Stimulated activated CD8-positive, alpha-beta memory T cell treated with anti-CD3 and anti-CD28 coated beads, Interleukin-12 subunit alpha, Interleukin-12 subunit beta, amount 100 ng/mL, for 1 hour (primary cell): ENCODE measurements around the gene CDK14.

ENCODE experiments used
- DNase-seq: peaks from one replicate; pipeline ENCODE4 v3.0.0-alpha.2; 2020; ENCODE audit warnings: low read depth

CDK14 gene

DNA sequence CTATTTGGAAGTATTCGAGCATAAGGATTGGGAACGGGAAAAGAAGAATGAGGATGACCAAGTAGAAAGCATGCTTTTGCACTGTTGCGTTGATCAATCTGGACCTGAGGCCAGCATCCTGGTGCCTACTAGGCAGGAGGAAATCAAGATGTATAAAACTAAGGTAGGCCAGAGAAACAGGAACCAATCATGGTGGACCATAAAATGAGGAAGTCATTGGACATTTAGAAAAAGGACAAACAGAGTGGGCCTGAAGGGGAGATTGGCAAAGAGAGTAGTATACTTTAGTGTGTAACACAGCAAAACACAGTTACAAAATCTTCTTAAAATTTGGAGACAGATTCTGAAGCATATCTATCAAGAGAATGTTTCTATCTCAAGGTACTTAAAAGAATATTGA is 497.1 kb downstream of the CDK14 start:
- DNase-seq, result no peak

DNA sequence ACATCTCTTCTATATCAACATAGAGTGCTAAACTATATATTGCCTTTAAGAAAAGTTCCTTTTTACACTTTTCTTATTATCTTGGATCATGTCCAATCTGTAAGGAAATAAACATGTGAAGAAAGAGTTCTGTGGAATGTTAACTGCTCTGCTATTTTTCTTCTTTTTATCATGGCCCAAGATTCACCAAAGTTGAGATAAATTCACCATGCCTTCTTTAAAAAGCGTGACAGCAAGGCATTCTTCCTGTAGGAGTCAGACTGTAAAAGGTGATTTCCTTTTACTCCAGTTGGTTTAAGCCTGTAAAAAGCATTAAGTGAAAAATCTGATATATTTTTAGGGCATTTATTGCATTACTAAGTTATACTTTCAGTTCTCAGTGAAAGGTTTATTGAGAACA is 502.4 kb downstream of the CDK14 start:
- no peak for DNase-seq

DNA sequence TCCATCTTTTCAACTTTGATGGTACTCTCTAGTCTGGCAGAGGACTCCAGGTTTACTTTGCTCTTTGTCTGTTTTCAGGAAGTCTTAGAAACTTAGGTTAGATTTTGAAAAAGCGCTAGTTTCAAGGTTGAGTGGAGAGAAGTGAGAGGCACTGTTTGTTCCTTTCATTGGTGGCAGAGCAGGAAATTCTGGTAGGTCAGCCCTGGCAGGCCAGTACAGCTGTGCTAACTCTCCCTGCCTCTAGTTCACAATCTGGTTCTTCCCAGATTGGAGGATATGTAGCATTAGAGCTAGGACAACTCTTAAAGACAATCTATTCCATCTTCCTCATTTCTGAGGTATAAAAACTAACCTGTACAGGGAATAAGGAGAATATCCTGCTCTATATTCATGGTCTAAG is 507.2 kb downstream of the CDK14 start:
- no peak for DNase-seq

DNA sequence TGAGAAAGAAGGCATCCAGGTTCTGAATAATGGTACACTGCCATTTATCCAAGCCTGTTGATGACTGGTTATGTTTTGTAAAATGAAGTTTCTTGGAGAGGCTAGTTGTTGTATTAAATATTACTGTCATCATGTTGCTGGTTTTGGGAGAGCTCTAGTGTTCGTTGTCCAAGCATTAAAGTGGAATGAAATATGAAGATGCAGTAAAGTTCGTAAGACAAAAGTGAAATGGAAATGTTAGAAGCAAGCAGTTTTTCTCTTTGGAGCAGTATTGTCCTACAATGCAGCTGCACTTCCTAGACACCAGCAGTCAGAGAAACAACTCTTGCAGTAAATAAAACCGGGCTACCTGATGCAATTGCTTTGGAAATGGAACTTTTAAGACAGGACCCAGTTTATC is 511.3 kb downstream of the CDK14 start:
- DNase-seq, result no peak

DNA sequence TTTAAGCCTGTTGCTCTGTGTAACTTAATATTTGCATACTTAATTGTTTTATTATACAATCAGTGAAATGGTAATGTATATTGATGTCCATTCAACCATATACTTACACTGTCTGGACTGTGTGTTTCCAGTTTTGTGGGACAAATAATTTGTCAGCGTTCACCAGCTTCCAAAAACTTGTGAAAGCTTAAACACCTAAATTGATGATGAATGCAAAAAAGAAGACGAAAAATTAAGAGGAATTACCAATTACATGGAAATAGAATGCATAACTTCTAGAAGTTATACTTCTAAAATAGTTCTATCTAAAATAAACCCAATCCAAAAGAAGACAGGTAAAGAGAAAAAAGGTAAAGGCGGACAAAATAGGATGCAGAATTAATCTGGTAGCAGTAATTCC is 513.1 kb downstream of the CDK14 start:
- no peak for DNase-seq

DNA sequence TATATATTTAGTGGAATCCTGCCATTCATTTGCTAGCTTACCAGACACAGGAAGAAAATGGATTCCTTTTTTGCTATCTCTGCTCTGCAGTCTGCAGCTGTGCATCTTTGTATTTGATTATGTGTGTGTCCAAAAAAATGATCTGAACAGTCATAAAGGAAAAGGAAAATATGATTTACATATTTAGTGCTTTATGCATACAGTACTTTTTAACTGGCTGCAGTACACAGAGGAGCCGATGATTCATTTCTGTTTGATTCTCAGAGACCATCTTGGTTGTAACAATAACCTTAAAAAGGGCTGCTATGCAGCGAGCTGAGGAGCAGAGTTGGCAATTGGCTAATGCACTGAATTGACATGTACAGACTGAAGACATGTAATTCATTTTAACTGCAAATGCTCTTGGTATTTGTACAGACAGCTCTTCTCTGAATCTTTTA is 516.8 kb downstream of the CDK14 start:
- no peak for DNase-seq

DNA sequence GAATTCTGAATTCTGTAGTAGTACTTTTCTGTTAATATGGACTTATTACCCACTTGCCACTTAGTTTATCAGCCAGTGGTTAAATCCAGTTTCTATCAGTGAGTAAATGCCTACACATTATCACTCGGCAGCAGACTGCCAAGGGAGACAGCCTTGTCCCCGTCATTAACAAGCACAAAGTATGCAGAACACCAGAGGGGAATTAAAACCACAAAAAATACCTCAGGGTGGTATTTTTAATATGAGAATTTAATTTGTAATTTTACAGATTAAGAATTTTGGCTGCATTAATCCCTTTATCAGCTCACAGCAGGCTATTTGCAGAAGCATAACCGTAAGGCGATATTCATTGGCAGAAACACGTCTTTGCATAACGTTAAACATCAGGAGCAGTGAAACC is 518.1 kb downstream of the CDK14 start:
- no peak for DNase-seq

DNA sequence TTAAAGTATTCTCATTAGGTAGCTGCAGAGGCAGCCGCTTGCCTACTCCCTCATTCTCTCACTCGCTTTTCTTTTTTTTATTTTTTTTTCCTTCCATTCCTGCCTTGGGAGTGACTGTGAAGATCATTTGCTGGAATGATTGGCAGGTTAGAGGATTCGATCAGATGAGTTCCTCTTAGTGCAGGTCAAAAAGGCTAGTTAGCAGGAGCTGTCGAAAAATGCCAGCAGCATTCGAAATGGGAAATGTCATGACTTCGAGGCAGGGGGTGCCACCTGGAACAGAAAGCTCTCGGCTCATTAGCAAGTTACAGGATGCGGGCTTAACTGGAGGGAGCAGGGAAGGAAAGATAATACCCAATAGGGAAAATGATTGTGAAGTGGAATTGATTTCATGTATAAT is 530.6 kb downstream of the CDK14 start:
- no peak for DNase-seq

DNA sequence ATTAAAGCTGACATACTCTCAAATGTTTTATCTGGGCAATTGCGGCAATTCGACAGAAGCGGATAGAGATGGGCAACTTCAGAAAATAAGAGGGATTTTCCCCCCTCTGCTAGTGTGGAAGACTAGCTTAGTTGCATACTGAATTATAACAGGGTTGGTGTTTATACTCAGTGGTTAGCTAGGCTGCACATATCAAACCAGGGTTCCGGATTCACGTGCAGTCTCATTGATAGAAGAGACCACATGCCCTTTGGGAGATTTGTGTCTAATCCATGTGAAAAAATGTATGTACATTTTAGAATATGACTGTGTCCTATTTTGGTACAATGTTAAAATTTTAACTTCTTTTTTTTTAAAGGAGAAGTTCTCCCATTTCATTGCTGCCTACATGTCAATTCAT is 531.2 kb downstream of the CDK14 start:
- no peak for DNase-seq

DNA sequence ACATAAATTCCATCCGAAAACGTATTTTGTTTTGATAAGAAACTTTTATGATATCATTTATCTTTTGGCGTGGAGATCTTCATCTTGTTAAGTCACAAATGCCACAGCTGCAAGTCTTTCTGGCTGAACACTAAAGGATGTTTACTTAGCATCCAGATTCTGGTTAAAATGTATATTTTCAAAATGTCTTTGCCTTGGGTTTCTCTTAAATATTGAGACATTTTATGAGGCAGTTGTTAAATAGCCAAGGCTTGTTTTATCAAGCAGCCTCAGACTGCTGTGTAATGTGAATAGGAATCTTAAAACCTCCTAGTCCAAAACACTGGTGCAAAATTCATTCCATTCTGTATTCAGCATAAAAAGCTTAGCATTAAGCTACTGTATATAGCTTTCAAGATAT is 531.8 kb downstream of the CDK14 start:
- no peak for DNase-seq

DNA sequence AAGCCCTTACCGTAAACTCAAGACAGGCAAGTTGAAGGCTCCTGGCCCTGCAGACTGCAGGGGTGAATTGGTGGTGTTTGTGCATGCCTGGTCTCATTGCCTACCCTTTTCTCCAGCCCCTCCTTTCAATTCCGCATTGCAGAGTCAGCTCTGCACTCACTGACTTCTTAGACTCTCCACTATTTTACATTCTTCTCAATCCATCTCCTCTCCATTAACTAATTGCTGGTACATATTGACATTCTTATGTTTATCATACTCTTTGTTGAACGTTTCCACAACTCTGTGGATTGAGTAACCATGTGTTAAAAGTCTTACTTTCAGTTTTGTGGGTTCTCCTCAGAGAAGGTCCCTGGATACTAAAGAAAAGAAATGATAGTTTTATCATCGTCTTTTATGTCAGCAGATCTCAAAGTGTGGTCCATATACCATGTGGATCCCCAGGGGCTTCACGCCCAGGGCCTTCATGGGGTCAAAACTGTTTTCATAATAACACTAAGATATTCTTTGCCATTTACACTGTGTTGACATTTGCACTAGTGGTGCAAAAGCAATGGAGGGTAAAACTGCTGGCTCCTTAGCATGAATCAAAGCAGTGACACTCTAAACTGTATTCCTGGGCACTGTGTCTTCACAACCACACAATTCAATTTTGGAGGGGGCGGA is 532.7 kb downstream of the CDK14 start:
- no peak for DNase-seq

DNA sequence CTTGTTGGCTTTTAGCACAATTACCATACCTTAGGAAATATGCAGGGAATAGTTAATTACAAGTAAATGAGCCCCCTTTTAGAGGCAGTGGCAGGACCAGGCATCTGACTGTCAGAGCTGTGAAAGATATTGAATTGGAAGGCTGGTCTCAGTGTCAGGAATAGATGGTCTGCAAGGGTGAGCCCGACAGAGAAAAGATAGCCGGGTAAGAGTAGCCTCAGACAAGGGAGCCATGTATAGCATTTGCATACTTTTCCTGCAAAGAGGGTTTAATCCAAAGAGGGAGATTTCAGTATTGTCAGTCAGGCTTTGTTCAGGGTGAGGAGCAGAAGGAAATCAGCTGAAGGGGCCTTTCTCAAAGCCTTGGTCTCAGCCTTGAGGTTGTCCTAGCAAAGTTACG is 539.2 kb downstream of the CDK14 start:
- DNase-seq, result no peak

DNA sequence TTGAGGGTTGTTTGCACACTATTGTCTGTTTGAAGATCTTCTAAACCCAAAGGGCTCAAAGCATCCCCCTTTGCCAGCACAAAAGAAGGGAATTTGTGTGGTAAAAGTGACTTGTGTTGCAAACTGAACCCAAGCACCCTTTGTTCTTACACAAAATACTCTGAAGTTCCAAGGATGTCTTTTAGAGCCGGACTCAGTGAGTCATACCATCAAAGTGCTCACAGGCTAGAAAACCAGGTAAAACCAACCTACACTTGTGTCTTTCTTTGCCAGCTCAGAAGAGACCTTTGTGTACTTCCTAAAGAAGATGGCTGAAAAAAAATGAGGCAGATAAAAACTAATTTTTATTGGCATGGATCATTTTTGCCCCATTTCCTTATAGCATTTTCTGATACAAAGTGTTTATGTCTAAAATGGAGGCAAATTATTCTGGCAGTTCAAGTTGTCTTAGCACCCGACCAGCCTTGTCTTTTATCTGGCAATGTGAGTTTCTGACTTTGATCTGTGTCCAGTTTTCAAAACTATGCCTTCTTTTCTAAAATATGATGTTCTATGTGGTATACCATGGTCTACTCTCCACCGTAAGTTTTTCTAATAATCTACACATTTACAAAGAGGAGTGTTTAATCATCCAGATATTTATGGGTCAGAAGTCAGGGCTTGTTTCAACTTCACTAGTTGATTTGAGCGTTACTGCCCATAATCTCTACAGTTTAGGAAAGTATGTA is 539.7 kb downstream of the CDK14 start:
- DNase-seq, result no peak

DNA sequence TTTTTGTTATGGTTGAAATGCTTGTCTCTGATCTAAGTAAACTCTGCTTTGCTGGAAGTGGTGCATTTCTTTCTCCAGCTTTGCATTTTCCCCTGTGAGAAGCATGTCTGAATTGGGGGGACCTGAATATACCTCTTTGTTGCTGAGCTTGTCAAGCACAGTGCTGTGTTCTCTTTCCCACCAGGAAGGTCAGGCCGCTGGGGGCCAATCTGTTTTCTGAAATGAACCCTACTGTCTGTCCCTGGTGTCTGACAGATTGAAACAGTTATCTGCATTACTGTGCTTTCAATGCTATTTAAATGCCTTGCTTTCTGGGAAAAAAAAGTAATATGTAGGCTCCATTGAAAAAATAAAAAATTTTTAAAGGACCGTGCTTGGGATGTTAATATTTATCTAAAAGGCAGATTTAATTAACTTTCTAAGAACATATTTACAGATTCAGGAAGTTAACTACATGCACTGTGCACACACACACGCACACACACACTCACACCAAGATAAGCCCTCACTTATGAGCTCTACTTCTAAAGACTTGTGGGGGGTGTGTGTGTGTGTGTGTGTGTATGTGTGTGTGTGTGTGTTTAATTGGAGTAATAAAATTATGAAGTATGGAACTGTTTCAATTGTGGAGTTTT is 541.1 kb downstream of the CDK14 start:
- DNase-seq, result no peak

DNA sequence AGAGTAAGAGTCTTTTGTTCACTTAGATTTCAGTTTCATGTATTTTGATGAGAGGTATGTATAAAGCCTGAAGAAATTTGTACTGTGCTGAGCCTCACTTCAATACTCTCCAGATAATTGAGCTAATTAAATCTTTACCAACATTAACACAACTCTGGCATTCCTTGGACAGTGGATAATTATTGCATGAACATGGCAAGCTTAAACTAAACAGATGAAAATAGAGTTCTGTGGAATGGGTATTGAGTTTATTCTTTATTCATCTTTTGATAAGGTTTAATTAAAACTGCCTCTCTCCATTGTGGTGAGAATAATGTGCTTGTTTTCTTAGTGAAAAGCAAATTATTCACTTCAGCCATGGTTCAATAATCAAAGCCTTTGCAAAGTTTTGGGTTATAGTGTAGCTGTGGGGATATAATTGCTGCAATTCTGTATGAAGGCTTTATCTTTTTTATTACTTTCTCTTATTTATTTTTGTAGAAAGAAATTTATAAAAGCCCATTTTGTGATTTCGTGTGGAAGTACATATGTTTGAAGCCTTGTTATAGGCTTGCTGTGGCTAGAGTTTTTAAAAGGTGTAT is 541.8 kb downstream of the CDK14 start:
- DNase-seq, result no peak

DNA sequence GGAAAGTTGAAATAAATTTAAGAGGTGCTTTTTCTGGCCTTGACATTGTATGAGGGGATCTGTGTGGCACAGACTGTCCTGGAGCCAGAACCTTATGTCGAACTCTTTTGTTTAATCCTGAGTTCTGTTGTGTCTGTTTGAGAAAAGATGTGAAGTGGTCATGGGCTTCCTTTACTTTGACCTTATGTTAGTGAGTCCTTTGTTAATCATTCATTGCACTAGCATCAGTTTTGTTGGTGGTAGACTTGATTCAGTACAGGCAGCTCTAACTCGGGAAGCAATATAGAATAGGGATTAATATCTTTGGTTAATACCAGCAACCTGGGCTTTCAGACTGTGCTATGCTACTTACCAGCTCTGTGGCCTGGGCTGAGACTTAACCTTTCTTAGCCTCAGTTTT is 544.2 kb downstream of the CDK14 start:
- no peak for DNase-seq

DNA sequence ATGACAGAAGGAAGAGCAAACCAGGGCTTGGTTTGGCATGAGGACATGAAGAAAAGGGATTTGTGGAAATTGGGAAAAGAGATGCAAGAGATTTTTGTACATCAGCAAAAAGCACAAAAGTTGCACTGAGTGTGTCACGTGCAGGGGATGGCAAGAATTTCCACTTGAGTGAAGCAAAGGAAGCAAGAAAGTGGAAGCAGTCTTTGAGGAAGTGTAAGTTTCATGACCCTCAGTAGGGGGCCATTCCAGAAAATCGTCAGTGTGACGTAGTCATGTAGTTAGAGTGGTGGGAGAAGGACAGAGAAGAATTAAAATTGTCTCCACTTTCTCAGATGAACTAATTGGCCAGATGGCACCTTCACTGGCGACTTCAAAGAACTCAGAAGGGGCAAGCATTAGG is 544.9 kb downstream of the CDK14 start:
- DNase-seq, result no peak

DNA sequence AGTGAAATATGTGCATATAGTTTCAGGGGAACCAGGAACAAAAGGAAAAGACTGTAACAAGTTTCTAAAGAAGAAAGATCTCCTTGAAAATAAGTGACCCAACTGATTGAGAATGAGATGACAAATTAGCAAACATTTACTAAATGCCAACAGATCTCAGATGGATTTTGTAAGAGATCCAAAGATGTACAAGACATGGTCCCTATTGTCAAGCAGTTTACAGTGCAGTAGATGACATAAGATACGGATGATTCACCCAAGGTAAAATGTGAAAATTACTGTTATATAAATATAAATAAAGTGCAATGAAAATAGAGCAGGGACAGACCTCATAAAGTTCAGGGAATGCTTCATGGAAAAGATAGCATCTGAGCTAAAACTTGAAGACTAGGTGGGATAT is 546.6 kb downstream of the CDK14 start:
- DNase-seq, result no peak

DNA sequence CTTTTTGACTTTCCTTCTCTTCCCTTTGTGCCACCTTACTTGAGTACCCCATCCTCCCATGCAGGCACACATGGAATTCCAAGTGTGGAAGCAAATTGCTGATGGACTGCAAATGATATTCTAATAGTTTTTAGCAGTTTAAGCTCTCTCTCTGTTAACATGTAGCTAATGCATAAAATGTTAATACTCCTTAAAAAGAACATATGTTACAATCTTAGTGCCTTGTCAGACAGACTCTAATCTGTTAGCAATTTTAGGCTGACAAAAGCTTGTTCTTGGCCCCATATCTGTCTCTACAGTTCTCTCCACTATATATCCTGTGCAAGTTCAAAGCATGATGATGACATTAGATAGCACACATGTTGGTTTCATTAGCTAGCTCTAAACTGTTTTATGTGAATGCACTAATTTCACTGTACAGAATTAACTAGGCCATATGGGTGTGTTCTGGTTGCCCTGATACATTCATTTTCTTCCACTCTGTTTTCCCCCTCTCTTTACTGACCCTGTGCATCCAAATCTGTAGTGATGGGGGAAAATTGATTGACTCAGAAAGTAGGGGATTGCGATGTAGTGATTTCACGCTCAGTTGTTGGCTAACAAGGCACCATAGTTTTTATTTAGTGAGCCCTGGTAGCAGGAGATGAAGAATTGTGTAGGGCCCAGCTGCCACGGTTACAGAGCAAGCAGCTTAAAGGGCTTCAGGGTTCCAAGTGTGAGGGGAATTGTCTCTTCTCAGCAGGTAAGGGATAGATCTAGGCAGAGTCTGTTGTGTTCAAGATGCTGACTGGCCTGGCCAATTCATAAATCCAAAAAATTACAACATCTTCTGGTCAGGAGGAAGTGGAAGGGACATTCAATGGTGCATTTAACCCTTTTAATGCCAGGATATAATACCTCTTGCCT is 553.5 kb downstream of the CDK14 start:
- DNase-seq, result no peak

DNA sequence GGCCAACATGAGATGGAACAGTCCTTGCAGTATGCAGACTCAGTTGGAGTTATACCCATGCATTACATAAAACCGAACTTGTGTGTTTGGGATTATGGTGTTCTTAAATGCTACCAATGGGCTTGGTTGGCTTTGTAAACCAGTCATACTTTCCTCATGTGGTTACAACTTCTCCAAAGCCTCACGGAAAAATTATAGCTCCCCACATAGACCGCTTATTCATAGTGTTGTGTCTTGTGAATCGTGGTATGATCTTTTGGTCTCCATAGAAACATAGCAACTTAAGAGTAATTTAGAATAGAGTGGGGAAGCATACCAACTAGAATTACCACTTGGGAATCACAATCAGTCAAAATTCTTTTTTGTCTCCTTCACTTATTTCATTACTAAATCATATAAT is 555.8 kb downstream of the CDK14 start:
- no peak for DNase-seq

DNA sequence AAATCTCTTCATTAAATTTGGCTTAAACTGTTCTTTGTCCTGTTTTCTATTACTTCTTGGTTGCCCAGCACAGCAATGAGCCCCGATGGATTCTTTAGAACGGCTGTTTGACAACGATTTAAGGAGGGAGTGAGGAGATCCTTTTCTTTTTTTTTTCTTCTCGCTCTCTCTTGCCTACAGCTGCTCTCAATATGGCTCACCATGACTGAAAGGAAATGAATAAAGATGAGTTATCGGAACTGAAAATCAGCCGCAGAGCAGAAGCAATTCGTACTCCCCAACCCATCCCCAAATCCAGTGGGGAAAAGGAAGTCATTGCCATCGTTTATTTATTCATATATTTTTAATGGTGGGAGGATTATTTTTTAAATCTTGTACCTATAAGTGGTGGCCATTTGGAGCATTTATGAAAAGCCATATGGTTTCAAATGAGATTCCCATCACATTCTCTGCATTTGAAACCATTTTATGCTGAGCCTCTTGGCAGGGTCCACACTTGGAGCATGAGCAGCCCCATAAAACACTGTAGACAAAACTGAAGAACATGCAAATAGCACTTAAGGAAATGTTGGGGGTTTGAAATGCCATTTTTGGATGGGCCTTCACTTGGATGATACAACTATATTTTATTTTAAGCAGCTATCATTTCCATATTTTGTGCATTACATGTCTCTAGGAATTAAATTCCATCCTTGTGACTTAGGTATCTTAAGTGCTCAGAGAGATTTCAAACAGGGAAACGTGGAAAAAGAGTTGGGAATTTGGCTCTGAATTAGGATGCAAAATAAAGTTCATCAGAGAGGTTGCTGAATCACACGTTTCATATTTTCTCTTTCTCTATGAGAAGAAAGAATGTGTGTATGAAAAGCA is 560.4 kb downstream of the CDK14 start:
- DNase-seq, result no peak
